HT1080 (cell line): ENCODE data around the gene ZNF778. TPM values are rescaled to one million over a fixed set of nuclear protein-coding genes. Genes with fewer than 3 reads are reported as not detected.

Experiments used
- DNase-seq: peaks from one replicate; pipeline ENCODE4 v3.0.0-alpha.2; 2015; ENCODE audit warnings: low read depth
- polyA plus RNA-seq, 2 experiments: library from polyadenylated mRNA; depleted of rRNA; stranded (reverse); fragments of >200 nt; gene quantifications; 2 replicates each; pipeline ENCODE4 v1.2.3, GENCODE V29; 2015
- total RNA-seq: library from RNA; depleted of rRNA; stranded (reverse); fragments of >200 nt; shearing (Covaris generic); gene quantifications from 2 replicates; pipeline ENCODE4 v1.2.3, GENCODE V29; 2014; rRNA removed

ZNF778 gene
- 8.7 and 23.8 TPM in 2 replicates for total RNA-seq
- 4.7 and 5.4 TPM in 2 replicates for polyA plus RNA-seq (2015; cell fraction: cytosol; rRNA removed)
- polyA plus RNA-seq (2015; cell fraction: nucleus; rRNA removed) = 8.4 and 9.4 TPM in 2 replicates

DNA sequence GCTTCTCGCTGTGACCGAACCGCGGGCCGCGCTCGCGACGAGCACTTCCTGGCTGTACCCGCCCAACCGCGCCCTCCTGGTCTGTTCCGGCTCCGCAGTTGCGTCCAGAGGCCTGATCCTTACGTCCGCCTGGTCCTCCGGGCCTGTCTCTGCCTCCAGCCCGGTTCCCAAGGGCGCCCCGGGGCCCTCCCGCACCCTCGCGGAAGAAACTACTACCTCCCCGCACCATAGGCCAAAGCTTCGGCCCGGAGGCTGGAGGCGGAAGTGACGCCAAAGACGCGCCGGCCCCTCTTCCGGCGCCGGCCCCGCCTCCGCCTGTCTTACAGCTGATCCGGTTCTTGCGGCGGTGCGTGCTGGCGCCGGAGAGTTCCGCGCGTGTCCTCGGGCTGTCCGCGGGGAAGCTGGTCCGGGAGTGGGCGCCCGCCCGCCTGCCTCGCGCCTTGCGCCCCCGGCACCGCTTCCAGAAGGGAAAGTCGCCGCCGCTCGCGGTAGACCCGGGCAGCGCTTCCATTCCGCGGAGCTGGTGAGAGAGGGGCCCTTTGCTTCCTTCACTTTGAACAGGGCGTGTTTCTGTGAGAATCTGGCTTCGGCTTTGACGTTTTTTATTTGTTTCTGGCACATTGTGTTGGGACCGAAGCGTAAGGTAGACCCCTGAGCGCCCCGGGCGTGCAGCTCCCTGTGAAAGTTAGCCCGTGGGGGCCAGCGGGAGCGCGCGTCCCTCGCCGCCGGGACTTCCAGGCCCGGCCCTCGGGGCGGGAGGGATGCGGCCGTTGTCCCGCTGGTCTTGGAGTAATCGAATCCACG is at the start of gene ZNF778:
ZNF778 (plus strand) TSS at position 316 of the 804 bp plus-strand sequence. CDS start 3,425 bp downstream, outside the sequence.
- peak; percentile 82 for DNase-seq

- no peak for DNase-seq
Observed at GRCh38 chr16:89168381-89169189, 48.9 kb upstream of the ZNF778 start.

DNA sequence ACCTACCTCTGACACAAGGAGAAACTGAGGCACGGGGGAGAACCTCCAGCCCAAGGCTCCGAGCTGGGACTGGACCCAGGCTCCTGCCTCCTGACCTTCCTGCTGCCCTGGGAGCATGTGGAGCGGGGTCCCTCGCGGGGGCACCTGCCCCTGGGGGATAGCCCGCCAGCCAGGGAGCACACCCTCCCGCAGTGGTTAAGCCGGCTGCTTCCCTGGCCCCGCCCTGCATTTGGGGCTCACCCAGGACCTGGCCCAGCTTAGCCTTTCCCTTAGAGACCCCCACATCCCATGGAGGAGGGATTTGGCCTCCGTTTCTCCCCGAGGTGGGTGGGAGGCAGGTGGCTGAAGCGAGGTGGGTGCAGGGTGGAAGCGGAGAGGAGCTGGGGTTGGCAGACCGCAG is 47.7 kb upstream of the ZNF778 start:
- no peak for DNase-seq

GRCh38 chr16:89170346-89171215 is 46.9 kb upstream of the ZNF778 start:
- DNase-seq = no peak

GRCh38 chr16:89171216-89172170 is 46.0 kb upstream of the ZNF778 start, which contains the start of gene CDH15:
TSS of gene CDH15 (plus strand) at chr16:89171748. CDS start at chr16:89171832, 84 bp downstream.
- DNase-seq = peak; percentile 70

GRCh38 chr16:89172171-89172527 is 45.4 kb upstream of the ZNF778 start:
- no peak for DNase-seq

DNA sequence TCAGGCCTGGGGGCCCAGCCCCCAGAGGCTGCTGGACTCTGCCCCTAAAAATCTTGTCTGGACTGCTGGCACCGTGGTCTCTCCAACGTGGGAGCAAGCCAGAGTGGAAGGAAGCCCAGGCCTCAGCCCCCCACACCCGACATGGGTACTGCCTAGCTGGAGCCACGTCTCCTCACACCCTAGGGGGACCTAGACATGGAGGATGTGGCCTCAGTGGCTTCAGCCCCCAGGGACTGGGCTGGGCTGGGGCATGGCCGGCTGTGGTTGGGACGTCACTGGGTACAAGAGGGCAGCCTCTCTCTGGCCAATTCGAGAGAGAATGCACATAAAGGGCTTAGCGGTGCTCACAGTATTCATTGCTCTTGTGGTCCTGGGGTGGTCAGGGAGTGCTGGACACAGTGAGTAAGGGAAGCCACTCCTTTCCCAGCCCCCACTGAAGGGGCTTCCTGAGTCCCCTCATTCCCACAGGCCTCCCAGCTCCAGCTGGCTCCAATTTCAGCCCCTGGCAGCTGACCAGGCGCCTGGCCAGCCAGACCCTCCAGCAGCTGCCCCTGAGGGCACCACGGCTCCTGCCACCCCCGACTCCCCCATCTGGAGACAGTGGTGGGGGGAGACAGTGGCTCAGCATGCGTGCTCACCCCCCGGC is 44.9 kb upstream of the ZNF778 start:
- DNase-seq = no peak

DNA sequence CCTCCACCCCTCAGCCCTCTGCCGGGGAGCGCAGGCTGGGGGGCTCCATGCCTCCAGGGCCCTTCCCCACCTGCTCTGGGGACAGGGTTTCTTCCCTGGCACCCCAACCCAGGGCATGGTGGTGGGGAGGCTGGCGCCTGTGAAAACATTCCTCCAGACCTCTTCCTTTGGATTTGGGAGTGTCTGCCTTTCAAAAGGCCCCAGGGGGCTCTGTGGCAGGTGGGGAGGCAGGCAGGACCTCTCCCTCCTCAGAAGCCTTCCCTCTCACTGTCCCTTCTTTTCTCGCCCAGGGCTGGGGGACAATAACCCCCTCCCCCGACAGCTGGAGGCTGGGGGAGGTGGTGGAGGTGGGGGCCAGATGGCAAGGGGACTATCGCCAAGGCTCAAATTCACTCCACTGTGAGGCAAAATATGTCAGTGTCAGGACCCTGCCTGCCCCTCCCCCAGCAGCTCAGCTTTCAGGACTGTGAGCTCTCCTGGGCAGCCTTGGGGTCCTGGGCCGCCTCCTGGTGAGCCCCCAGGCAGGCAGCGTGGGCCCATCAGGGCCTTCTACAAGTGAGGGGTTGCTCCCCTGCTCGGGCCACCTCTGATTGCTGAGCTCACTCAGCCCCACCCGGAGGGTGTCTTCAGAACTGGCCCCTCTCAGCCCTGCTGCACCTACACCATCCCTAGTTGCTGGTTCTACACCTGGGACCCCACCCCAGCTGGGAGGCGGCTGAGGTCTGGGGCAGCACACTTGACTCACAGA is 44.2 kb upstream of the ZNF778 start:
- no peak for DNase-seq

DNA sequence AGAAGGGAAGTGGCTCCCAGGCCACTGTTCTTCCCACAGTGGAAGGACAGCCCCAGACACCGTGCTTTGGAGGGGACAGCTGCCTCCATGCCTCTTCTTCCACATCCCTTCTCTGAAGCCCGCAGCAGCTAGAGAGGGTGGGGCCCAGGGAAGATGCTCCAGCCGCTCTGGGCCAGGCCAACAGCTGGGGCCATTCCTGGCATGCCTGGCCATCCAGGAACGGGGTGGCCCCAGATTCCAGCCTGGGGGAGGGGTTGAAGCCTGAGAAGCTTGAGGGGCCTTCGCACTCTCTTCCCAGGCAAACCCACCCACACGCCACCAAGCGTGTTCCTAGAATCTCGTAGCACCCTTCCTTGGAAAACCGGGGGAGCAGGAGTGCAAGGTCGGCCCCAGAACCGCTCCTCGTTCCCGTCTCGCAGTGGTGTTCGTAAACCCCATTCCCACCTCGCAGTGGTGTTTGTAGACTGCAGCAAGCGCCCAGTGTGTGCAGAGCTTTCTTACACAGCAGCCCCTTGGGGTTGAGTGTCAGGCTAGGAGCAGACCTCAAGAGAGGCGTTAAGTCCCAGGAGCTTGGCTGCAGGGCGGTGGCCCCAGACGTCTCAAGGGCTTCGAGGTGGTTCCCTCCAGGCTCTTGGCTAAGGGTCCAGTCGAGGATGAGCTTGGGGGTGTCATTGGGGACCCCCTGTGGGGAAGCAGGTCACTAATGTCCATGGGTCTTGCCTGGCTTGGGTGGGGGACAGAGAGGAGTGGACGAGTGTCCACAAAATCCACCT is 43.3 kb upstream of the ZNF778 start:
- DNase-seq = no peak

GRCh38 chr16:89174877-89175276 is 42.6 kb upstream of the ZNF778 start:
- no peak for DNase-seq

DNA sequence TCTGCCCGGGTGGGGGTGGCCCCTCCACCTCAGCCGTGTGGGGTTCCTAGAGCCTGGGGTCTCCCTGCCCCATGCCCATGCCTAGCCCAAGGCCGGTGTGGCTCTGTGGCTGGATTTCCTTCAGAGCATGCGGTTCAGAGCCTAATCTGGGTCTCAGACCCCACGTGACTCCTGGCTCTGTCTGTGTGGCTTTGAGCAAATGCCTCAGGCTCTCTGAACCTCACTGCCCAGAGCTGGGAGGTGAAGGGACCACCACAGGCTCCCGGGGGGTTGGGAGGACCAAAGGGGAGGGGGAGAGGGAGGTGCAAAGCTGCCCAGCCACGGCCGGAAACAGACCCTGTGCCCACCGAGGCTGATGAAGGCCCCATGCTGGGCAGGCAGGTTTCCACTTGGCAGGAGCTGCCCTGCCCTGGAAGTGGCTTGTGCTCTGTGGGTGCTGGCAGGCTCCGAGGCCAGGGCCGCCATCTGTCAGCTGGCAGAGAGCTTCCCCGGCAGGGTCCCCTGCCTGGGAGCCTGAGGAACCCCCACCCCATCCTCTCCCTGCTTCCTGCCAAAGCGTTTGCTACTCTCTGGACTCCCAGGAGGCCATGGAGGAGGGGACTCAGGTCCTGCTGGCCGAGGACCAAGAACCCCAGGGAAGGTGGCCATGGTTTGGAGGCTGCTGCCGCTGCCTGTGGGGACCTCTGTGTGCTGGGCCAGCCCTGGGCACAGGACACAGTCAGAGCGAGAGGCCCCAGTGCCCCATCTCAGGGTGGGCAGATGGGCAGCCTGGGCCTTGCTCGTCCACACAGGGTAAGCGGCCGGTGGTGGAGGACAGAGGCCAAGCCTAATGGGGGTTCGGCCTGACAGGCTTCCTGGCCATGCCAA is 42.0 kb upstream of the ZNF778 start:
- no peak for DNase-seq

DNA sequence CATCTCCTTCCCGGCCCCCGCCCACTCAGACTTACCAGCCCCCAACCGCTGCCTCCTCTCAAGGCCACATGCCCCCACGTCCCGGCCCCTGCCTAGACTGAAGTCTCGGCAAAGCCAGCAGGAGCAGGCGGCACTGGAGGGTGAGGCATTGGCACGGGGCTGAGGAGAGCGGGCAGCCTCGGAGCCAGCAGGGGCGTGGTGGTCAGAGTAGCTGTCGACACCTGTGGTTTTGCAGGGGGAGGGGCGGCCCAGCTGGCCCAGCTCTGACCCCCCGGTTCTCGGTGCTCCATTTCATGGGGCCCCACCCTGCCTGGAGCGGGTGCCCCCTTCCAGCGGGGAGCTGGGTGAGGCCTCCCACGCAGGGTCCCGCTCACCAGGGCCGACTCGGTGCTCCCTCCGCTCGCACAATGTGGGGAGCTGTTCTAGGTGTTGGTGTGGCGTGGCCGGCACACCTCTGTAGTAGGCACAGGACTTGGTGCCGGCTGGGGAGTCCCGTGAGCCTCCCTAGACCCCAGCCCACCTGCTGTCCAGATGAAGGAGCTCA is 41.3 kb upstream of the ZNF778 start:
- DNase-seq = no peak

DNA sequence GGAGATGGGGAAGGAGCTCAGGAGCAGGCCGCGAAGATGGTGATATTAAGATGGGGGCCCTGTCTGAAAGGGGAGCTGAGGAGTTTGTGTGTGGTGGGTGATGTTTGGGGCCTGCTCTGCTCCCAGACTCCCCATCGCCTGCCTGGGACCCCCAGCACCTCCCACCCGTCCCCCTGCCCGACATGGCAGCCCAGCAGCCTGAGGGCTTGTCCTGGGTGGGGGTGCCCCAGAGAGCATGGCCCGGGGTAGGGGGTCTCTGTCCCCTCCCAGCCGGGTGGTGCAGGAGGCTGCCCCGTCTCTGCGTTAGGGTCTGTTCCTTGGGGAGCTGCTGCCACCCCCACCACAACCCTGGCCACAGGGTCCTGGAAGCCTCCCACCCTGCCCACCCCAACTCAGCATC is 40.8 kb upstream of the ZNF778 start:
- no peak for DNase-seq

- DNase-seq = no peak
Observed at GRCh38 chr16:89177501-89177900, 40.0 kb upstream of the ZNF778 start.

DNA sequence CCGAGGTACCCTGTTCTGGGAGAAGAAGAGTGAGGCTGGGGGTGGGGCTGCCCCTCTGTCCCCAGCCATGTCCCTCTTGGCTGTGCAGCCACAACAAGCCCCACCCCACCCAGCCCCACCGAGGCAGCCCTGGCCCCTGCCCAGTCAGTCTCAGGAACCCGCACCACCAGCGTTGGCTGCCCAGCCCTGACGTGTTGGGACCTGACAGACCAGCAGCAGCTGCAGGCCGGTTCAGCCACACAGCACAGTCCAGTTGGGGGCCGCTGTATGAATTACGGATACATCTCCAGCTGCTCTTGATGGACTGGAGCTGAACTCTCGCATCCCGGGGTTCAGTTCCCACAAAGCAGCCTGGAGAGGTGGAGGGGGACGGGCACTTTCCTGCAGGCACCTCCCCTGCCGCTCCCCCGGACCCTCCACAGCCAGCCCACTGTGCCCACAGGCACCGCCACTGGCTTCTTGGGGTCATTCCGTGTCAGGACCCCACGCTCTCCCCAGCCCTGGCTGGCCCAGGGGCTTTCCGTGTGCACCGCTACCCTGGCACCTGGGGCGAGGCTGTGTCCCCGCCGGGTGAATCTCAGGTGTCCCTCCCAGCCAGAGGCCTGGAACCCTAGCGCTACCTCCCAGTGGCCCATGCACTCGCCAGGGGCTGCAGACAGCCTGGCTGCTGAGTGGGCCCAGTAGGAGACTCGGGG is 38.9 kb upstream of the ZNF778 start:
- DNase-seq = no peak

GRCh38 chr16:89179148-89179484 is 38.4 kb upstream of the ZNF778 start:
- DNase-seq = no peak
